Kidney (tissue), 14 donors: Measurements from ENCODE around the gene PRSS48. TPM values are rescaled to one million over a fixed set of nuclear protein-coding genes. Genes with fewer than 3 reads are reported as not detected.
A peak's percentile ranks its signal among the peaks of the same experiment; 100 is the strongest.

Experiments
- DNase-seq, 5 donors: peaks; one replicate each; pipeline ENCODE4 v3.0.0-alpha.2; 2013 to 2020
- FAIRE-seq: peaks from 2 replicates; lab custom pipeline; 2012; peaks lifted over from hg19 to GRCh38; lab: Jason Lieb, UNC
- H3K27ac ChIP-seq, 2 donors: one replicate each; pipeline ENCODE4 v1.7.0; 2013; ENCODE audit warnings: low read depth in 2 of 2, low read length in 2 of 2, inconsistent platforms in 1 of 2
- H3K27me3 ChIP-seq: one replicate; pipeline ENCODE4 v1.7.1; 2013; ENCODE audit warnings: low read length, inconsistent platforms; ENCODE audit not compliant: control insufficient read depth, insufficient read depth
- H3K36me3 ChIP-seq, 3 donors: one replicate each; pipeline versions ENCODE4 v1.7.0 to v1.7.1; 2013; ENCODE audit warnings: low read length in 3 of 3, control low read depth in 1 of 3, inconsistent platforms in 1 of 3; ENCODE audit not compliant: insufficient read depth in 3 of 3, control insufficient read depth in 2 of 3
- H3K4me1 ChIP-seq, 3 donors: one replicate each; pipeline versions ENCODE4 v1.7.0 to v1.7.1; 2013; ENCODE audit warnings: low read length in 3 of 3, inconsistent platforms in 1 of 3, low read depth in 1 of 3; ENCODE audit not compliant: control insufficient read depth in 2 of 3, insufficient read depth in 2 of 3
- H3K4me3 ChIP-seq, 3 donors: one replicate each; pipeline versions ENCODE4 v1.7.0 to v1.8.1; 2013; ENCODE audit warnings: low read length in 3 of 3, control low read depth in 1 of 3, inconsistent platforms in 1 of 3
- H3K9ac ChIP-seq, 3 donors: one replicate each; pipeline versions ENCODE4 v1.7.0 to v1.7.1; 2013; ENCODE audit warnings: low read length in 3 of 3, control low read depth in 1 of 3, inconsistent platforms in 1 of 3
- H3K9me3 ChIP-seq, 3 donors: one replicate each; pipeline versions ENCODE4 v1.7.0 to v1.7.1; 2013; ENCODE audit warnings: low read length in 3 of 3, control low read depth in 1 of 3, inconsistent platforms in 1 of 3; ENCODE audit not compliant: control insufficient read depth in 2 of 3, insufficient read depth in 1 of 3
- intact Hi-C: fragments of 100-400 bp; cut with DNase I; formaldehyde crosslinking; loops from one replicate; pipeline ENCODE4 v1.11.1; 2022
- polyA plus RNA-seq: library from polyadenylated mRNA; stranded (reverse); fragments of 350-450 nt; fragmentation: Illumina TruSeq; extraction: RNeasy Lipid Tissue Mini Kit (QIAGEN cat#74804); gene quantifications from one replicate; pipeline ENCODE4 v1.2.3, GENCODE V29; 2014; ENCODE audit warnings: low read depth, low replicate concordance; ENCODE audit not compliant: insufficient read depth
- total RNA-seq: library from RNA; stranded (reverse); fragmentation: NEBNext Ultra II Directional; extraction: Animal tissue kit (Norgen Biotek cat#: 25700); gene quantifications from one replicate; pipeline ENCODE4 v1.2.1, GENCODE V29; 2021
- TF ChIP-seq, protein P1 (sequence below): IDR thresholded peaks from 3 replicates; pipeline ENCODE4 v1.5.1; 2012; ENCODE audit warnings: mild to moderate bottlenecking, moderate library complexity, borderline replicate concordance; ENCODE audit not compliant: insufficient read depth; ENCODE audit errors: extremely low read depth
- donor health status: control.
- donor health status: control.
- donor health status: control.
- donor health status: control.
- donor health status: control.
- donor health status: DM: yes; HTN: yes; CAD: no.
- donor health status: Normal renal cell carcinoma (clear cell type).

PRSS48 gene
- total and polyA plus RNA-seq, 2 donors from 2014 or later = not detected

DNA sequence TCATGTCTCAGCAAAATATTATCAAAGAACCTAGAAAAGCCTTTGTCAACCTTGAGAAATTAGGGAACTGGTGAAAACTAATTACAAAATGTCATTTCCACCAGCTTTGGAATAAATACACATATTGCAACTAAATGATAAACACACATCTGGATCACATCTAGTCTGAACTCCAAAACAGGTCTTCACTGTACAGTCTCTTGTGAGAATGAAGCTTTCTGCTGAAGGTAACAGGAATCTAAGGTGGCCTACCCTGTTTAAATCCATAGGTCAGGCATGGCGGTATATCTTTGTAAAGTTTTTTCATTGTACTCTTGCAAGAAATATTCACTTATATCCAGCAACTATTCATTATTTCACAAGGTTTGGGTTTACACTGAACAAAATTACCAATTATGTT lies 46.7 kb downstream of the PRSS48 start:
- FAIRE-seq = no peak

DNA sequence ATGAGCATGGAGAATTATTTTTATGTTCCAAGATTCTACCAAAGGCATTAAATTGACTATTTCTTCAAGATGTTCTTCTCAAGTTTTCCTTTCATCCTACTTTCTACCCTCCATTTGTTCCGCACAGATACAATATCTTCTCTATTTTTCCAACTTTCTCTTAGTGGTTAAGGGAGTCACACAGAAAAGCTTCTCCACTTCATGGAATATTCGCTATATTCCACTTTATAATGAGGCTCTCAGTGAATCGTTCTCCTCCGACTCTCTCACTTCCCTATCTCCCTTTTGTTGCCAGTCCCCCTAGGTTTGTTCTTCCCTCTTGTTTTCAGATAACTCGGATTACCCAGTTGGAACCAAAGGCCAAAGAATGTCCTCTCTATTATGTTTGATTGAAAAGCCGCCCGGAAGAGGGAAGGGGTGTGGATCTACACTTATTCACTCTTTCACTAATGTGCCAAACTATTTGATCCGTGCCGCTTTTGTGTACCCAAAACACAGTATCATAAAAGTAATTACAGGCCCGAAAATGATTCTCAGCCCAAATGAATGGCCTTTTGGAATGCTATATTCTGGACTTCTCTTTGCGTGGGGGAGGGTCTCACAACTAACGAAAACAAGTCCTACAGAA lies 47.3 kb downstream of the PRSS48 start:
- Histone ChIP-seq H3K36me3 (no peaks in the 10 kb centered on the region), H3K9me3 (no peaks in the 10 kb centered on the region), H3K27me3 (no peaks in the 10 kb centered on the region), H3K9ac (peak overlapping the region in 1 of 3 donors; percentile 78), H3K4me3 (peak overlapping the region; percentile 66 to 84 (median 78)), H3K4me1 (peaks cover 0 to 16% (median 4%) of the 10 kb centered on the region in 3 donors), H3K27ac (peak overlapping the region; percentile 20 to 75)
- DNase-seq (peak in 1 of 5 donors; percentile 68), FAIRE-seq (no peak)
- intact Hi-C loops = no loop called here
- TF ChIP-seq, protein P1, sequence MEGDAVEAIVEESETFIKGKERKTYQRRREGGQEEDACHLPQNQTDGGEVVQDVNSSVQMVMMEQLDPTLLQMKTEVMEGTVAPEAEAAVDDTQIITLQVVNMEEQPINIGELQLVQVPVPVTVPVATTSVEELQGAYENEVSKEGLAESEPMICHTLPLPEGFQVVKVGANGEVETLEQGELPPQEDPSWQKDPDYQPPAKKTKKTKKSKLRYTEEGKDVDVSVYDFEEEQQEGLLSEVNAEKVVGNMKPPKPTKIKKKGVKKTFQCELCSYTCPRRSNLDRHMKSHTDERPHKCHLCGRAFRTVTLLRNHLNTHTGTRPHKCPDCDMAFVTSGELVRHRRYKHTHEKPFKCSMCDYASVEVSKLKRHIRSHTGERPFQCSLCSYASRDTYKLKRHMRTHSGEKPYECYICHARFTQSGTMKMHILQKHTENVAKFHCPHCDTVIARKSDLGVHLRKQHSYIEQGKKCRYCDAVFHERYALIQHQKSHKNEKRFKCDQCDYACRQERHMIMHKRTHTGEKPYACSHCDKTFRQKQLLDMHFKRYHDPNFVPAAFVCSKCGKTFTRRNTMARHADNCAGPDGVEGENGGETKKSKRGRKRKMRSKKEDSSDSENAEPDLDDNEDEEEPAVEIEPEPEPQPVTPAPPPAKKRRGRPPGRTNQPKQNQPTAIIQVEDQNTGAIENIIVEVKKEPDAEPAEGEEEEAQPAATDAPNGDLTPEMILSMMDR = no peak

More for the DNA sequence above, 46.7 kb downstream of the PRSS48 start:
- peaks cover 0 to 16% (median 4%) of the 10 kb centered on the region in 3 donors for H3K4me1 ChIP-seq
- no peaks in the 10 kb centered on the region for H3K27me3 ChIP-seq
- intact Hi-C loops = no loop called here
- no peaks in the 10 kb centered on the region for H3K36me3 ChIP-seq
- H3K9me3 ChIP-seq = no peaks in the 10 kb centered on the region
- TF ChIP-seq, protein P1 = no peak
- peak in 1 of 5 donors; percentile 24 for DNase-seq
- peak overlapping the region in 2 of 3 donors; percentile 78 to 84 for H3K4me3 ChIP-seq
- peak overlapping the region; percentile 20 to 75 for H3K27ac ChIP-seq
- H3K9ac ChIP-seq = no peak overlapping the region

DNA sequence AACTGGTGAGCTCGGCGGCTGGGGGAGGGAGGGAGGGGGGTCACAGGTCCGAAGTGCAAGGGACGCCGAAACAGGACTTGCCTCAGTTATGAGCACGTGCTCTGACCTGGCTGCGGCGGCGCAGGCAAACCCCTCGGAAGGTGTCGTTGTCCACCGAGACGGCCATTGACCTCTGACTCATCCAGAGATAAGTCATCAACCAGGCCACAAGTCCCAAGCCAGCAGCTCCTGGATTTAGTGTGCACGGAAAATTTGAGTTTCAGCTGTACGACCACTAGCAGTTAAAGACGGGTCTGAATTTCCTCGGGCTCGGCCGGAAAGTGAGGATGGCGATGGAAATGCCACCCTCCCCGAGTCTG lies 47.8 kb downstream of the PRSS48 start:
- peak overlapping the region; percentile 75 to 86 for H3K27ac ChIP-seq
- TF ChIP-seq, protein P1 = no peak
- H3K36me3 ChIP-seq = no peaks in the 10 kb centered on the region
- peak overlapping the region; percentile 54 to 80 (median 78) for H3K9ac ChIP-seq
- DNase-seq = peak; percentile 72 to 83 (median 78)
- peak overlapping the region; percentile 66 to 84 (median 78) for H3K4me3 ChIP-seq
- intact Hi-C loops = no loop called here
- H3K9me3 ChIP-seq = no peaks in the 10 kb centered on the region
- no peaks in the 10 kb centered on the region for H3K27me3 ChIP-seq
- FAIRE-seq = no peak
- H3K4me1 ChIP-seq = peaks cover 0 to 16% (median 4%) of the 10 kb centered on the region in 3 donors
